Colonic mucosa (tissue), 4 donors: ENCODE measurements around the gene TEKT2. TPM values are rescaled to one million over a fixed set of nuclear protein-coding genes. Genes with fewer than 3 reads are reported as not detected.

Source experiments
- DNase-seq: peaks from one replicate; pipeline ENCODE4 v3.0.0-alpha.2; 2020
- H3K27ac ChIP-seq: fragments of 200-600 bp; one replicate; pipeline ENCODE4 v1.8.0; 2021
- H3K27me3 ChIP-seq: fragments of 200-600 bp; one replicate; pipeline ENCODE4 v1.8.0; 2021
- H3K36me3 ChIP-seq: fragments of 200-600 bp; one replicate; pipeline ENCODE4 v1.8.0; 2021
- H3K4me1 ChIP-seq: fragments of 200-600 bp; one replicate; pipeline ENCODE4 v1.8.0; 2021; ENCODE audit warnings: mild to moderate bottlenecking
- H3K4me3 ChIP-seq: fragments of 200-600 bp; one replicate; pipeline ENCODE4 v1.8.0; 2021
- H3K9ac ChIP-seq, 2 donors: one replicate each; pipeline ENCODE4 v1.7.0; 2013; ENCODE audit warnings: control low read depth in 2 of 2, low read depth in 2 of 2, low read length in 2 of 2
- H3K9me3 ChIP-seq: fragments of 200-600 bp; one replicate; pipeline ENCODE4 v1.8.0; 2021
- intact Hi-C: fragments of 100-400 bp; cut with DNase I; formaldehyde crosslinking; loops from one replicate; pipeline ENCODE4 v1.14.1; 2022
- total RNA-seq, 2 donors: library from RNA; stranded (reverse); fragmentation: NEBNext Ultra II Directional in 1 of 2; extraction: Animal tissue kit (Norgen Biotek cat#: 25700) in 1 of 2; gene quantifications; one replicate each; pipeline ENCODE4 v1.2.1, GENCODE V29; 2021
- TF ChIP-seq, protein P1 (sequence below): fragments of 200-600 bp; IDR thresholded peaks from one replicate; pipeline ENCODE4 v1.8.0; 2022; ENCODE audit warnings: antibody characterized with exemption, mild to moderate bottlenecking
- donor health status: healthy.
- donor health status: DM: no; HTN: no; CAD: no.
- donor health status: DM: no; HTN: no; CAD: no.

Gene TEKT2
- total RNA-seq, 2 donors from 2014 or later, result 0.13 TPM; not detected in 1

DNA sequence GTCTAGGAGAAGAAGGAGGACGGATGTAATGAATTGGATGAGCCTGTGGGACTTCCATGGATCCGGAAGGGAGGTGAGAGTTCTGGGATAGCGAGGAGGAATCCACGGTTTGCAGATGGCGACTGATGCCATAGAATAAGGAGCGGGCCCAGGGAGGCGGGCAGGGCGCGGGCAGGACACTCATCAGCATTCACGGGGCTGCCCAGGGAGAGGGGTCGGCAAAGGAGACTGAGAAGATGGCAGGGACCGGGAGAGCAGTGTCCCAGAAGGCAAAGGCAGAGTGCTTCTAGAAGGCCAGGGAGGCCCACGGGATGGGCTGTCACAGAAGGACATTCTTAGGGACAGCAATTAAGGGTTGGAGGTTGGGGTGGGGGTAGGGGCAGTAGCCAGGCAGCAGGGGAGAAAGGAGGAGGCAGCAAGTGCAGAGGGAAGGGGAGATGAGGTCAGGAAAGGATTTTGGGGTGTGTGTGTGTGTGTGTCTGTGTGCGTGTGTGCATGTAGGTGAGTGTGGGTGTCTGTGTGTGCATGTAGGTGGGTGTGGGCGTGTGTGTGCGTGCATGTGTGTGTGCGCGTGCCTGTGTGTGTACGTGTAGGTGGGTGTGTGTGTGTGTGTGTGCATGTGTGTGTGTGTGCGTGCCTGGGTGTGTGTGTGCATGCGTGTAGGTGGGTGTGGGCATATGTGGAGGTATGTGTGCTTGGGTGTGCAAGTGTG lies 42.3 kb downstream of the TEKT2 start:
- Histone ChIP-seq H3K9ac (no peak overlapping the region), H3K4me1 (no peaks in the 10 kb centered on the region), H3K9me3 (no peaks in the 10 kb centered on the region), H3K36me3 (no peaks in the 10 kb centered on the region), H3K27ac (no peak overlapping the region), H3K27me3 (peaks cover 24% of the 10 kb centered on the region), H3K4me3 (no peak overlapping the region)
- DNase-seq, result no peak
- TF ChIP-seq, protein P1, sequence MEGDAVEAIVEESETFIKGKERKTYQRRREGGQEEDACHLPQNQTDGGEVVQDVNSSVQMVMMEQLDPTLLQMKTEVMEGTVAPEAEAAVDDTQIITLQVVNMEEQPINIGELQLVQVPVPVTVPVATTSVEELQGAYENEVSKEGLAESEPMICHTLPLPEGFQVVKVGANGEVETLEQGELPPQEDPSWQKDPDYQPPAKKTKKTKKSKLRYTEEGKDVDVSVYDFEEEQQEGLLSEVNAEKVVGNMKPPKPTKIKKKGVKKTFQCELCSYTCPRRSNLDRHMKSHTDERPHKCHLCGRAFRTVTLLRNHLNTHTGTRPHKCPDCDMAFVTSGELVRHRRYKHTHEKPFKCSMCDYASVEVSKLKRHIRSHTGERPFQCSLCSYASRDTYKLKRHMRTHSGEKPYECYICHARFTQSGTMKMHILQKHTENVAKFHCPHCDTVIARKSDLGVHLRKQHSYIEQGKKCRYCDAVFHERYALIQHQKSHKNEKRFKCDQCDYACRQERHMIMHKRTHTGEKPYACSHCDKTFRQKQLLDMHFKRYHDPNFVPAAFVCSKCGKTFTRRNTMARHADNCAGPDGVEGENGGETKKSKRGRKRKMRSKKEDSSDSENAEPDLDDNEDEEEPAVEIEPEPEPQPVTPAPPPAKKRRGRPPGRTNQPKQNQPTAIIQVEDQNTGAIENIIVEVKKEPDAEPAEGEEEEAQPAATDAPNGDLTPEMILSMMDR, result no peak
- intact Hi-C loops, result no loop called here

DNA sequence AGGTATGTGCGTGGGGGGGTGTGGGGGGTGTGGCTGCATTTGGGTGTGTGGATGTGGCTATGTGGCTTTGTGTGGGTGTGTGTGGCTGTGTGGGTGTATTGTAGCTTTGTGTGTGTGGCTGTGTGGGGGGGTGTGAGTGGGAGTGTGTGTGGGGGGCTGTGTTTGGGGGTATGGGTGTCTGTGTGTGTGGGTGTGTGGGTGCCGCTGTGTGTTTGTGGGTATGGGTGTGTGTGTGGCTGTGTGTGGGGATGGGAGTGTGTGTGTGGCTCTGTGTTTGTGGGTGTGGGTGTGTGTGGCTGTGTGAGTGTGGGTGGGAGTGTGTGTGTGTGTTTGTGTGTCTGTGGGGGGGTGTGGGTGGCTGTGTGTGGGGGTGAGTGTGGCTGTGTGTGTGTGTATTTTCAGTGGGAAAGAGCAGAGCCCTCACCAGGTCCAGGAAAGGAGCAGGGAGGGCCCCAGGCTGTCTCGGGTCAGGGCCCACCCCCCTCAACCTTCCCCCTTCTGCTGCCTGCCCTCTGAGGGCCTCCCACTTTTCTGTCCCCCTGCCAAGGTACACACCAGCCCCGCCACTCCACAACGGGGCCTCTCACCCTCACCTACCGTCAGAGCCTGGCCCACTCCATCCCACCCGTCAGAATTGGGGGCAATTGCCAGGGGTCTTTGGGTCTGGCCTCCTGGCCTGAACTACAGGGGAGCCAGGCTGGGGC lies 43.1 kb downstream of the TEKT2 start:
- H3K36me3 ChIP-seq, result no peaks in the 10 kb centered on the region
- no peak for DNase-seq
- intact Hi-C loops, result no loop called here
- H3K27ac ChIP-seq, result no peak overlapping the region
- no peaks in the 10 kb centered on the region for H3K4me1 ChIP-seq
- peaks cover 24% of the 10 kb centered on the region for H3K27me3 ChIP-seq
- H3K9ac ChIP-seq, result no peak overlapping the region
- TF ChIP-seq, protein P1, result no peak
- H3K4me3 ChIP-seq, result no peak overlapping the region
- H3K9me3 ChIP-seq, result no peaks in the 10 kb centered on the region

DNA sequence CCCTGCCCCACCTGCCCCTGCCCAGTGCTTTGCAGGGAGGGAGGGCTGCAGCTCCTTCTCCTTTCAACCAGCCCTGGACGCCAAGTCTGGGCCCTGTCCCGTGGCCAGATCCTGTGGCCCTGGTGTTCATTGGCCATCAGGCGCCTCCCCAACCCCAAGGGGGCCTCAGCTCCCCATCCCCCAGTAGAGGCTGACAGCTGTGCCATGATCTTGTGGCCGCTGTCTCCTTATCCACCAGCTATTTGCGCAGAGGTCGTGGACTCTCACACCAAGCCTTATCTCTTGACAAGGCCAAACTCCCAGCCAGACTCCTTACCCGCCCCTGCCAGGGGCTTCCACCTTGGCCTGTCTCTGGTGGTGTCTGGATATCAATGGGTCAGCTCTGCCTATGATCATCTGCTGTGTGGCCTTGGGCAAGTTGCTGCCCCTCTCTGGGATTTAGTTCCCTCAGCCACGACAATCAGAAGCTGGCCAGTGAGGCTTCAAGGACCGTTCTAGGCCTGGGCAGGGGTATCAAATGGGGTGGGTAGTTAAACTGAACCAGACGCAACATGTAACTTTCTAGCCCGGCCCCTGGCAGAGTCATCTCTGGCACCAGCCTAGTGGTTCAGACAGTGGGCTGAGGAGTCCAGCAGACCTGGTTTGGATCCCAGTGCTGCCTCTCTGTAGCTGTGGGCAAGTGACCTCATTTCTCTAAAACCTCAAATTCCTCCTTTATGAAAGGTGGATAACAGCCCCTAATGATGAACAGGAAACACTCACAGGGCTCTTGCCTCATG lies 44.4 kb downstream of the TEKT2 start:
- H3K36me3 ChIP-seq, result no peaks in the 10 kb centered on the region
- intact Hi-C loops, result no loop called here
- H3K4me3 ChIP-seq, result no peak overlapping the region
- H3K4me1 ChIP-seq, result no peaks in the 10 kb centered on the region
- DNase-seq, result no peak
- no peaks in the 10 kb centered on the region for H3K9me3 ChIP-seq
- TF ChIP-seq, protein P1, result no peak
- H3K9ac ChIP-seq, result no peak overlapping the region
- peaks cover 24% of the 10 kb centered on the region for H3K27me3 ChIP-seq
- H3K27ac ChIP-seq, result no peak overlapping the region

DNA sequence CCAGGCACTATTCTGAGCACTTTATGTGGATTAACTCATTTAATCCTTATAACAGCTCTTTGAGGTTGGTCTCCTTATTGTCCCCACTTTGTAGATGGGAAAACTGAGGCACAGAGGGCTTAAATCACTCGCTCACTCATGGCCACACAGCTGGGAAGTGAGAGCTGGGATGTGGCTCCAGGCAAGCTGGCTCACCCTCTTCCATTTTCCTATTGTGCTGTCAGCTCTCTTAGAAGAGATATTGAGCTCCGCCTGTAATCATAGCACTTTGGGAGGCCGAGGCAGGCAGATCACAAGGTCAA lies 45.0 kb downstream of the TEKT2 start:
- H3K27me3 ChIP-seq, result peaks cover 20% of the 10 kb centered on the region
- no peak overlapping the region for H3K9ac ChIP-seq
- H3K9me3 ChIP-seq, result no peaks in the 10 kb centered on the region
- no peak overlapping the region for H3K27ac ChIP-seq
- H3K4me3 ChIP-seq, result no peak overlapping the region
- H3K4me1 ChIP-seq, result no peaks in the 10 kb centered on the region
- no peaks in the 10 kb centered on the region for H3K36me3 ChIP-seq
- no peak for DNase-seq
- TF ChIP-seq, protein P1, result no peak
- intact Hi-C loops, result no loop called here

DNA sequence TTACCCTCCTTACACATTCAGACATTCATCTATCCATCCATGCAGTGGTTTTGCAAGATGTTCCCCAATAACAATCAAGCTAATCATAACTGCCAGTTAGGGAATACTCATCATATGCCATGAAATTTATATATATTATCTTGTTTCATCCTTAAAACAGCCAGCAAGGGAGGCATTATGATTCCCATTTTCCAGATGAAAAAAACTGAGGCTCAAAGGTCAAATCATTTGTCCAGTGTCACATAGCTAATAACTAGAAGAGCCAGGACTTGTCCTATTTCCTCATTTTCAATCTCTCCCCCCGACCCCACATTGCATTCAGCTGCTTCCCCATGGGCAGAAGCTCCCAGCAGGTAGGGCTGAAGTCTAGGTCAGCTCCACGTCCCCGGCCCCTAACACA lies 48.1 kb downstream of the TEKT2 start:
- H3K27me3 ChIP-seq, result no peaks in the 10 kb centered on the region
- TF ChIP-seq, protein P1, result no peak
- H3K27ac ChIP-seq, result no peak overlapping the region
- DNase-seq, result no peak
- H3K9ac ChIP-seq, result no peak overlapping the region
- H3K4me1 ChIP-seq, result no peaks in the 10 kb centered on the region
- no peak overlapping the region for H3K4me3 ChIP-seq
- H3K36me3 ChIP-seq, result no peaks in the 10 kb centered on the region
- H3K9me3 ChIP-seq, result no peaks in the 10 kb centered on the region
- intact Hi-C loops, result loop anchor here (5.0 kb wide), 1 partner anchor 35 kb away; no protein-coding TSS in a partner anchor
